SK-MEL-5 (cell line): Measurements from ENCODE around the gene ITIH5. TPM values are rescaled to one million over a fixed set of nuclear protein-coding genes. Genes with fewer than 3 reads are reported as not detected.
"Not testable (repeated sequence)": the region's sequence is repeated elsewhere in the genome, so short reads cannot be mapped to it uniquely, and the experiment has no call there.

Experiments used
- DNase-seq: peaks from one replicate; pipeline ENCODE4 v3.0.0-alpha.2; 2016; ENCODE audit warnings: low read depth, low spot score
- in situ Hi-C: cut with HindIII; loops from 2 replicates; pipeline ENCODE4 v1.10.0; 2016; ENCODE audit warnings: low sequenced_read_pairs, high pct_unique_total_duplicates, low pct_unique_long_range_greater_than_20kb
- polyA plus RNA-seq, 2 experiments: library from polyadenylated mRNA; depleted of rRNA; stranded (reverse); fragments of >200 nt; gene quantifications; 2 replicates each; pipeline ENCODE4 v1.2.3, GENCODE V29; 2015
- total RNA-seq: library from RNA; depleted of rRNA; stranded (reverse); fragments of >200 nt; shearing (Covaris generic); gene quantifications from 2 replicates; pipeline ENCODE4 v1.2.3, GENCODE V29; 2014; rRNA removed

ITIH5 gene
- 14.2 and 15.5 TPM in 2 replicates for total RNA-seq
- 18.8 and 20.5 TPM in 2 replicates for polyA plus RNA-seq (2015; cell fraction: cytosol; rRNA removed)
- 3.7 and 9.8 TPM in 2 replicates for polyA plus RNA-seq (2015; cell fraction: nucleus; rRNA removed)

DNA sequence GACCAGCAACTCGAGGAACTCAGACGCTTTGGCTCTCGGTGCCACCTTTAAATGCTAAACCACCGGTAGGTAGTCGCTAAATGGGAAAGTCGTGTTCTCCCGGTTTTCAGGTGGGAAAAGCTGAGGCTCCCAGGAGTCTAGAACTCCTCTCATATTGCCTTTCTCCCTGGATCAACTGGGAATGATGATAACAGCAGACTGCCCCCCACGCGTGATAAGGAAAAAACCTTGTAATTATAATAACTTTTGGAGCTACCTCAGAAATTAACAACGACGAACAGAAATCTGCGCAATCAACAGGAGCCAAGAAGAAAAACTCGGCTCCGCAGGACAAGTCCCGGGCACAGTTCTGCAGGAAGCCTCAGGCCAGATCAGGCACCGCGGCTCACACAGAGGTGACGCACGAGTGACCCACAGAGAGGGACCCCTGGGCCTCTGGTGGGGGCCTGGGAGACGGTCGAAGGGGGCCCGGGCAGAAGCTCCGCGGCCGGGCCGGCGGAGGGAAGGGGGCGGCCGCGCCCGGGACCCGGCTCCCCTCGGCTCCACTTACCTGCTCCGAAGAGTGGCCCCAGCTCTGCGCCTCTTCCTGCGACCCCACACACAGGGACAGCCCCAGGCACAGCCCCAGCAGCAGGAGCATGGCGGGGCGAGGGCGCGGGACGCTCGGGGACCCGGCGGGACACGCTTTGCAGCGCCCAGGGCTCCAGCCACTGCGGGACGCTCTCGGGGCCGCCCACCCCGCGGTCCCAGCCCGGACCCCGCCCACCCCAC, at the start of gene ITIH5:
Gene ITIH5 (minus strand): TSS at position 714 of the 771 bp plus-strand sequence. CDS start 74 bp downstream, at position 640.
- in situ Hi-C loops: no loop called here
- DNase-seq: no peak

- no peak for DNase-seq
- in situ Hi-C loops: no loop called here
Measured at GRCh38 chr10:7715515-7715914, 48.7 kb upstream of the ITIH5 start.

GRCh38 chr10:7711075-7711474, 44.3 kb upstream of the ITIH5 start:
- in situ Hi-C loops, DNase-seq: not testable (repeated sequence)

GRCh38 chr10:7710446-7710845, 43.7 kb upstream of the ITIH5 start:
- no peak for DNase-seq

GRCh38 chr10:7708832-7709231, 42.1 kb upstream of the ITIH5 start:
- DNase-seq: no peak
- in situ Hi-C loops: no loop called here

More at GRCh38 chr10:7710446-7710845, 43.7 kb upstream of the ITIH5 start:
- in situ Hi-C loops: no loop called here

DNA sequence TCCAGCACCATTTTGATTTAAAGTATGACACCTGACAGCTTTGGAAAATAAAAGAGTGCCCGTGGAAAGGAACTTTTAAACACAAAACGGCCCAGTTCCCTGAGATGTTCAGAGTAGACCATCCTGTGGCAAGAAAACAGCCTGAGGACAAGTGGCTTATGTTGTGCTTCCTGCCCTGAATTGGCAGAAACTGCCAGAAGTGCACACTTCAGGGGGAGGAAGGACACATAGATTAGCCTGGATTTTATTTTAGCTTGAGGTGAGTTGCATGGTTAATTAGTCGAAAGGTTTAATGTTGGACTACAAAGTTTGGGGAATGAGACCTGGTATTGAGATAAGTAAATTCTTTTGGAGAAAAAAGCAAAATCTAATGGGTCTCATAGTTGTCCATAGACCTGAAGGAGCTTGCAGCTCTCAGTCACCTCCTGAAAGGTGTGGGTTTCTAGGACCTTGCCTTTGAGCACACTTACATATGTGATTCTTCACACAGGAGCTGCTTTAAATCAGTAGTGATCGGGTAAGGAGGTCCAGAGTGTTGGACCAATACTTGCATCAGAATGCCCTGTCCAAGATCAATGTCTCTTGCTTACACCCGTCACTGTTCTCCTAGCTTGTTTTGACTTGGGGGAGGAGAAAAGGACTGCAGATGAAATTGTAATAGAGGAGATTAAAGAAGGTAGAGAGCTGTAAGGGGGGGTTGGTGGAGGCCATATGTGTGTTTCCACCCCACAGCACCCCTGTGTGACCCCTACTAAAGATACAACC, 41.3 kb upstream of the ITIH5 start:
- in situ Hi-C loops: no loop called here
- no peak for DNase-seq

DNA sequence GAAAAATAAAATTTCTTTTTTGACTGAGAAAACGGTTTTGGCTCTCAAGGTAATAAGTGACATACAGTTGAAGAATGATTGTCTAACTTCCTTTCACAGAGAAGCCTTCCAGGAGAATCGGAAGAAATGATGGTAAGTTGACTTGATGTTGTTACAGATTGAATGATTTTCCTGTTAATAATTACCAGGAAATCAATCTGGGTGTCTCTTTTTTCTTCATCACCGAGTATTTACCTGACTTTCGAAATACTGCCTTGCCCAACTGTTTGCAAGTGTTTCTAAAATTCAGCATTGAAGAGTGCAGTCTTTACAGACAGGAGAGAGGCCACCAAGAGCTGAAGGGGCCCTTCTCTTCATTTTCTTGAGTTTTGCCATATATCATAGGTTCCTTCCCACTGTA, 40.3 kb upstream of the ITIH5 start:
- in situ Hi-C loops: no loop called here
- no peak for DNase-seq

DNA sequence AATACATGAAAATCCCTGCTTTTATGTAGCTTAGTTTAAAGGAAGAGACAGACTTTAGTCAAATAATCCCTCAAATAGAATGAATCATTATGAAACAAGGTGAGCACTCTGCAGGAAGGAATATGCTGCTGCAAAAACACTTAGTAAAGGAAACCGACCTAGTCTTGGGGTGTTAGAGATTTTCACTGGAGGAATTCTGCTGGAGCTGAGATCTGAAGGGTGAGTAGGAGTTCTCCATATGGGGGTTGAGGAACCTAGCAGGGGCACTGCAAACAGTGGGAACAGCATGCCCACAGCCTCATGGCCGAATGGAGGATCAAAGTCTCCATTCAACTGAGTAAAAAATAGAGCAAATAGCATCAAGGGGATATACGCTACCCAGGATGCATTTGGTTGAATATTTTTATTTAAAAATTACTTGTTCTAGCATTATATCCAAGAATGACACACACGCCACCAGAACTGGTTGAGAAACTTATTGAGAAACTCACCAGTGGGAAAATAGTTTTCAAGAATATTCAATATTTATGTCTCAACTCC, 39.8 kb upstream of the ITIH5 start:
- in situ Hi-C loops: no loop called here
- no peak for DNase-seq

GRCh38 chr10:7705341-7705740, 38.6 kb upstream of the ITIH5 start:
- no peak for DNase-seq
- in situ Hi-C loops: no loop called here

DNA sequence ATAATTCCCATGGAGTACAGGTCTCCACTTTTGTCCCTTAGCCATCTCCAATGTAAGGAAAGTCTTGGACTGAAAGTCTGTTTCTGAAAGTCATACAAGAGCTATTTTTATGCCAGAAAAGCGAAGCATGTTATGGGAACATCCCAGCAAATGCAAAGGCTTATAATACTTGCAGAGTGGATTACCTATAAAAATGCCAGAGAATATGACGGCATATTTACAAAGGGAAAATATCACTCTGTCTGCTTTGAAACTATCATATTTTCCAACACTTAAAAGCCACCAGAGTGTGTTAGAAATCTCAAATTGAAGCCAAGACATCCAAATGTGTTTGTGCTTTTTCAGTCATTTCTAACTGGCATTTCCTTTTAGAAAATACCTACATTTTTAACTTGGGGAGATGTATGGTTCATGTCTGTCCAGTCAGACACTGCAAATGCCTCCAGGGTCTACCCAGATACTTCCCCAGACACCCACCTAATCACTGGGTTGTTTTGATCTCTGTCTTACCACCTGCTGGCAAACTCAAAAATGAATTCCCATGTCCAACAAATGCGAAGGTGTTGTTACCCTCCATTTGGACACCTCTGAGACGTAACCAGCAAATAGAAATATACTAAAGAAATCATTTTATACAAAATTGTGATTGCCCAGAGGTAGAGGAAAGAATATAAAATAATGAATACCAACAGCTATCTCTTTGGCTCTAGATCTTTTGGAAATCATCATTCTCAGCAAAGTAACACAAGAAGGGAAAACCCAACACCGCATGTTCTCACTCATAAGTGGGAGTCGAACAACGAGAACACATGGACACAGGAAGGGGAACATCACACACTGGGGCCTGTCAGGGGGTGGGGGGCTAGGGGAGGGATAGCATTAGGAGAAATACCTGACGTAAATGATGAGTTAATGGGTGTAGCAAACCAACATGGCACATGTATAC, 37.6 kb upstream of the ITIH5 start:
- in situ Hi-C loops: no loop called here
- DNase-seq: no peak

DNA sequence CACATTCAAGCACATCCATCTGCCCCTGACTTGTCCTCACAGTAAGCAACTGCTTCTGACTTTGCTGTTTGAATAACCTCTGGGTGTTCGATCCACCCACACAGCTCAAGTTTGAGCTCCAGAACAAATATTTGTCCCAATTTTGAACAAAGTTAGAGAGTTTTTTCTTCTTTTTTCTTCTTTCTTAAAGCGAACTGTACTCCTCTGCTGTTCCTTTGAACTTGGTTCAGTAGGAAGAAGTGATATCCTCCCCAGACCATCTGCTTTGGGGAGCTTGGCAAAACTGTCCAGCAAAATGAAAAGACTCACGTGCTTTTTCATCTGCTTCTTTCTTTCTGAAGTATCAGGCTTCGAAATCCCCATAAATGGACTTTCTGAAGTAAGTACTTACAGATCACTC, 36.4 kb upstream of the ITIH5 start, which contains the start of gene ITIH2:
Gene ITIH2 (plus strand): TSS at position 177 of the 400 bp plus-strand sequence. CDS start 119 bp downstream, at position 296.
- no peak for DNase-seq

DNA sequence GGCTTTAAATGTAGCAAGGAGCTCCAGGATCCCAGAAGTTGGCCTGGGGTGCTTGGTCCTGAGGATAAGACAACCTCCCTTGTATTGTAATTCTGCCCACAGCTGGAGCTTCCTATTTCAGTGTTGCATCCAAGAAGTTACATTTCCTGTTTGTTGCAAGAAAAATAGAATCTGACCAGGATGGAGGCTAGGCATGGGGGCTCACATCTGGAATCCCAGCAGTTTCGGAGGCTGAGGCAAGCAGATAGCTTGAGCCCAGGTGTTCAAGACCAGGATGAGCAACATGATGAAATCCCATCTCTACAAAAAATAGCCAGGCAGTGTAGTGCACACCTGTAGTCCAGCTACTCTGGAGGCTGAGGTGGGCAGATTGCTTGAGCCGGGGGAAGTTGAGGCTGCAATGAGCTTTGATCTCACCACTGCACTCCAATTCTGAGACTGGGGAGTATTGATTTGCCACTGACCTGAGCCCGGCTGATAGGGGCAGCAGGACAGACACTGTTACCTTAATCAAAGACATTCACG, 35.6 kb upstream of the ITIH5 start:
- in situ Hi-C loops: no loop called here
- no peak for DNase-seq

More for the DNA sequence above, 36.4 kb upstream of the ITIH5 start, which contains the start of gene ITIH2:
- in situ Hi-C loops: no loop called here

DNA sequence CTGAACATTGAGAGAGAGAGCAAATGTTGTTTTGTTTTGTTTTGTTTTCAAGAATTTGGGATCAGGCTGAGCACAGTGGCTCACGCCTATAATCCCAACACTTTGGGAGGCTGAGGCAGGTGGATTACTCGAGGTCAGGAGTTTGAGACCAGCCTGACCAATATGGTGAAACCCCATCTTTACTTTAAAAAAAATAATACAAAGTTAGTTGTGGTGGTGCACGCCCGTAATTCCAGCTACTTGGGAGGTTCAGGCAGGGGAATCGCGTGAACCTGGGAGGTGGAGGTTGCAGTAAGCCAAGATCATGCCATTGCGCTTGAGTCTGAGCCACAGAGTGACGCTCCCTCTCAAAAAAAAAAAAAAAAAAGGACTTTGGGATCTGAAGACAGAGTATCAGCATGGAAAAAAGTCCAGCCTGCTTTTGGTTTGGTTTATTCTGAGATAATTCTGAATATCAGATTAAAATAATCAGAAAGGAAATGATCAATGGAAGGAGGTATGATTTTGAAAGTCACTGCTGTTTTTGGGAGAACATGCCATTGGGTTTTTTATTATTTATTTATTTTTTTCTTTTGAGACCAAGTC, 34.5 kb upstream of the ITIH5 start:
- no peak for DNase-seq
- in situ Hi-C loops: no loop called here

GRCh38 chr10:7700577-7701125, 33.9 kb upstream of the ITIH5 start:
- in situ Hi-C loops: no loop called here
- no peak for DNase-seq

DNA sequence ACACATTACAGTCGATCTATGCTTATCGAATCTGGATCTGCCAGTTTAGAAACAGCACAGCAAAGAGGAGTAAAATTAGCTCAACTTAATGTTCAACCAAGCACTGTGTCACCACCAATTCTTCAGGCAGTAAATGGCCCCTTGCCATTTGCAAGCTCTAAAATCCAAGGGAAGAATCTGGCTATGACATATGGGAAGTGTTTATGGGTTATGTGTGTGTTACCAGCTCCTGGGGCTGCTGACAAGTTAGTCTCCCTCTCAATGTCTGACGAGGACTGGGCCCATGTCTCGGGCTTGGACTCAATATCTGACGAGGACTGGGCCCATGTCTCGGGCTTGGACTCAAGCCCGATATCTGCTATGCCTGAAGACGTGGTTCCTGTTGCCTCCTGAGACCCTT, 30.7 kb upstream of the ITIH5 start:
- in situ Hi-C loops: no loop called here
- no peak for DNase-seq

GRCh38 chr10:7696545-7696944, 29.8 kb upstream of the ITIH5 start:
- in situ Hi-C loops: no loop called here
- no peak for DNase-seq
